ENCODE results near the gene SMG6. TPM values are rescaled to one million over a fixed set of nuclear protein-coding genes. Genes with fewer than 3 reads are reported as not detected.

SMG6 gene
- total RNA-seq, 2 experiments from 2014 or later: 39.3 to 39.7 TPM

- H3K9me3 ChIP-seq (ENCODE audit: control insufficient read depth in 1 of 2, insufficient read depth in 1 of 2, low read length in 2 of 2): no peaks in the 10 kb centered on the region
- H3K36me3 Mint-ChIP-seq (ENCODE audit: low read depth): peaks cover 15% of the 10 kb centered on the region
- no peak overlapping the region for H3K4me3 Mint-ChIP-seq
- H3K27ac Mint-ChIP-seq: no peak overlapping the region
- no peaks in the 10 kb centered on the region for H3K27me3 ChIP-seq (ENCODE audit: control insufficient read depth in 1 of 2, insufficient read depth in 2 of 2, low read length in 2 of 2)
- ChIA-PET CTCF (interaction anchor here (1.3 kb wide), 2 partner anchors 80 to 109 kb away, joined by 3 read pairs; no protein-coding TSS in a partner anchor), POLR2A (no interaction called here)
- H3K4me3 ChIP-seq (ENCODE audit: low read length): no peak overlapping the region
- peaks cover 17% of the 10 kb centered on the region for H3K4me1 Mint-ChIP-seq (ENCODE audit: low read depth)
- TF ChIP-seq, protein P1, sequence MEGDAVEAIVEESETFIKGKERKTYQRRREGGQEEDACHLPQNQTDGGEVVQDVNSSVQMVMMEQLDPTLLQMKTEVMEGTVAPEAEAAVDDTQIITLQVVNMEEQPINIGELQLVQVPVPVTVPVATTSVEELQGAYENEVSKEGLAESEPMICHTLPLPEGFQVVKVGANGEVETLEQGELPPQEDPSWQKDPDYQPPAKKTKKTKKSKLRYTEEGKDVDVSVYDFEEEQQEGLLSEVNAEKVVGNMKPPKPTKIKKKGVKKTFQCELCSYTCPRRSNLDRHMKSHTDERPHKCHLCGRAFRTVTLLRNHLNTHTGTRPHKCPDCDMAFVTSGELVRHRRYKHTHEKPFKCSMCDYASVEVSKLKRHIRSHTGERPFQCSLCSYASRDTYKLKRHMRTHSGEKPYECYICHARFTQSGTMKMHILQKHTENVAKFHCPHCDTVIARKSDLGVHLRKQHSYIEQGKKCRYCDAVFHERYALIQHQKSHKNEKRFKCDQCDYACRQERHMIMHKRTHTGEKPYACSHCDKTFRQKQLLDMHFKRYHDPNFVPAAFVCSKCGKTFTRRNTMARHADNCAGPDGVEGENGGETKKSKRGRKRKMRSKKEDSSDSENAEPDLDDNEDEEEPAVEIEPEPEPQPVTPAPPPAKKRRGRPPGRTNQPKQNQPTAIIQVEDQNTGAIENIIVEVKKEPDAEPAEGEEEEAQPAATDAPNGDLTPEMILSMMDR (IDR thresholded peaks at IDR 0.05): no peak
- H3K27me3 Mint-ChIP-seq: no peaks in the 10 kb centered on the region
- intact Hi-C loops (cut with DNase I, micrococcal nuclease): no loop called here
- ATAC-seq (ENCODE audit: poor library complexity) (no peak), DNase-seq (no peak)
- no peaks in the 10 kb centered on the region for H3K36me3 ChIP-seq (ENCODE audit: insufficient read depth, low read length)
- no peak overlapping the region for H3K27ac ChIP-seq (ENCODE audit: low read depth in 1 of 2, low read length in 2 of 2)
- peaks cover 8% of the 10 kb centered on the region for H3K4me1 ChIP-seq (ENCODE audit: insufficient read depth, low read length)
- no peaks in the 10 kb centered on the region for H3K9me3 Mint-ChIP-seq
Measured at GRCh38 chr17:2136241-2136640, 167.3 kb downstream of the SMG6 start.

DNA sequence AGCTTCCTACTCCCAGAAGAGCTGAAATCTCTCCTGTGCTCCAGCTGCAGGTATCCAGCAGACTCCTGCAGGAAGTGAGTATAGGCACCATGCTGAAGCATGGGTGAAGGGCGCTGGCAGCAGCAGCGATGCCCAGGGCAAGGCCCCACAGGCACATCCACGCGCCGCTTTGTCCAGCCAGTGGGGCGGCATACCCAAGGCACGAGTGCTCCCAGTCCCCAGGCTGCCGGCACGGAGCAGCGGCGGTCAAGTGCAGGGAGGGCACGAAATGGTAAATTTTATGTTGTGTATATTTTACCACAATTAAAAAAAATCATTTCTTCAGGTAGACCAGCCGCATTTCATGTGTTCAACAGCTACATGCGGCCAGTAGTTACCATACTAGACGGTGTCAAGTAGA, 175.6 kb downstream of the SMG6 start:
- H3K27ac Mint-ChIP-seq: no peak overlapping the region
- Histone ChIP-seq H3K9me3 (ENCODE audit: control insufficient read depth in 1 of 2, insufficient read depth in 1 of 2, low read length in 2 of 2) (no peaks in the 10 kb centered on the region), H3K27me3 (ENCODE audit: control insufficient read depth in 1 of 2, insufficient read depth in 2 of 2, low read length in 2 of 2) (no peaks in the 10 kb centered on the region), H3K4me1 (ENCODE audit: insufficient read depth, low read length) (peaks cover 12% of the 10 kb centered on the region), H3K27ac (ENCODE audit: low read depth in 1 of 2, low read length in 2 of 2) (no peak overlapping the region), H3K36me3 (ENCODE audit: insufficient read depth, low read length) (no peaks in the 10 kb centered on the region), H3K4me3 (ENCODE audit: low read length) (no peak overlapping the region)
- intact Hi-C loops (cut with DNase I, micrococcal nuclease): no loop called here
- CTCF ChIA-PET: interaction anchor here (1.3 kb wide), 1 partner anchor 117 kb away, joined by 3 read pairs; no protein-coding TSS in a partner anchor
- POLR2A ChIA-PET: no interaction called here
- ATAC-seq (ENCODE audit: poor library complexity) (no peak), DNase-seq (no peak)
- TF ChIP-seq, protein P1 (IDR thresholded peaks at IDR 0.05): no peak
- peaks cover 18% of the 10 kb centered on the region for H3K4me1 Mint-ChIP-seq (ENCODE audit: low read depth)
- H3K27me3 Mint-ChIP-seq: no peaks in the 10 kb centered on the region
- H3K36me3 Mint-ChIP-seq (ENCODE audit: low read depth): peaks cover 18% of the 10 kb centered on the region
- no peaks in the 10 kb centered on the region for H3K9me3 Mint-ChIP-seq
- no peak overlapping the region for H3K4me3 Mint-ChIP-seq

GRCh38 chr17:2125013-2125535, 178.5 kb downstream of the SMG6 start:
- Histone ChIP-seq H3K36me3 (ENCODE audit: insufficient read depth, low read length) (peaks cover 6% of the 10 kb centered on the region), H3K4me3 (ENCODE audit: low read length) (no peak overlapping the region), H3K4me1 (ENCODE audit: insufficient read depth, low read length) (peaks cover 12% of the 10 kb centered on the region), H3K27ac (ENCODE audit: low read depth in 1 of 2, low read length in 2 of 2) (no peak overlapping the region), H3K9me3 (ENCODE audit: control insufficient read depth in 1 of 2, insufficient read depth in 1 of 2, low read length in 2 of 2) (no peaks in the 10 kb centered on the region), H3K27me3 (ENCODE audit: control insufficient read depth in 1 of 2, insufficient read depth in 2 of 2, low read length in 2 of 2) (no peaks in the 10 kb centered on the region)
- no peak for DNase-seq
- Mint-ChIP-seq H3K36me3 (ENCODE audit: low read depth) (peaks cover 37% of the 10 kb centered on the region), H3K27ac (no peak overlapping the region), H3K4me3 (no peak overlapping the region), H3K27me3 (no peaks in the 10 kb centered on the region), H3K4me1 (ENCODE audit: low read depth) (peaks cover 22% of the 10 kb centered on the region), H3K9me3 (no peaks in the 10 kb centered on the region)
- CTCF ChIA-PET: interaction anchor here (1.6 kb wide), 1 partner anchor 120 kb away, joined by 4 read pairs; no protein-coding TSS in a partner anchor
- intact Hi-C loops (cut with DNase I, micrococcal nuclease): no loop called here
- TF ChIP-seq, protein P1 (IDR thresholded peaks at IDR 0.05): no peak
- ATAC-seq (ENCODE audit: poor library complexity): no peak
- POLR2A ChIA-PET: no interaction called here

All from CD4-positive, alpha-beta T cell (primary cell).